ENCODE data around the gene EFR3B. TPM values are rescaled to one million over a fixed set of nuclear protein-coding genes. Genes with fewer than 3 reads are reported as not detected.

EFR3B gene
- total and polyA plus RNA-seq, 2 of the 13 experiments (the other 11 are each of a cell fraction or from before 2014, with no cell fraction given) = 0.42 TPM

GRCh38 chr2:25071966-25072365 lies 30.1 kb downstream of the EFR3B start (continued):
- no peak for TF ChIP-seq ZBTB44 (CRISPR knock-in tag; IDR thresholded peaks at IDR 0.05)
- no peak for TF ChIP-seq ZFP37 (CRISPR knock-in tag; IDR thresholded peaks at IDR 0.05; ENCODE audit: borderline replicate concordance)
- no peak for TF ChIP-seq RBM22 (optimal IDR thresholded peaks at IDR 0.05; ENCODE audit: low read length)
- TF ChIP-seq FOXK1 (CRISPR knock-in tag; IDR thresholded peaks at IDR 0.05; ENCODE audit: borderline replicate concordance, low read depth) = no peak
- no peak for TF ChIP-seq ZSCAN12 (CRISPR knock-in tag; IDR thresholded peaks at IDR 0.05)
- no peak for TF ChIP-seq GTF3A (CRISPR knock-in tag; conservative IDR thresholded peaks at IDR 0.05)
- no peak for TF ChIP-seq ZNF343 (CRISPR knock-in tag; IDR thresholded peaks at IDR 0.05)
- TF ChIP-seq SP4 (CRISPR knock-in tag; IDR thresholded peaks at IDR 0.05) = no peak
- TF ChIP-seq ESRRA (CRISPR knock-in tag; IDR thresholded peaks at IDR 0.05; ENCODE audit: low read depth) = no peak
- no peak for TF ChIP-seq IRF2 (CRISPR knock-in tag; IDR thresholded peaks at IDR 0.05)
- TF ChIP-seq ZNF337 (CRISPR knock-in tag; IDR thresholded peaks at IDR 0.05; ENCODE audit: borderline replicate concordance, low read depth) = no peak

- Histone ChIP-seq H4K20me1 (ENCODE audit: insufficient read depth, low read length) (no peaks in the 10 kb centered on the region), H2AFZ (ENCODE audit: low read length) (no peak overlapping the region), H3K27ac (ENCODE audit: extremely low read length, insufficient read depth, low read length) (no peak overlapping the region), H3K4me1 (ENCODE audit: insufficient read depth, low read length) (no peaks in the 10 kb centered on the region), H3K36me3 (replicated peaks in 1 of 2; ENCODE audit: control insufficient read depth in 1 of 2, insufficient read depth in 2 of 2, low read length in 2 of 2) (no peaks in the 10 kb centered on the region), H3K27me3 (ENCODE audit: control insufficient read depth in 1 of 2, insufficient read depth in 2 of 2, low read length in 2 of 2) (no peaks in the 10 kb centered on the region; a peak in 2 of 5 replicates), H3K79me2 (ENCODE audit: insufficient read depth, low read length) (no peaks in the 10 kb centered on the region), H3K9me3 (ENCODE audit: low read length) (no peaks in the 10 kb centered on the region), H3K4me3 (replicated peaks in 1 of 3; ENCODE audit: insufficient read depth in 1 of 3, low read depth in 2 of 3, low read length in 3 of 3) (no peak overlapping the region), H3K4me2 (ENCODE audit: low read depth, low read length) (no peak overlapping the region), H3K9ac (ENCODE audit: insufficient read depth, low read depth, low read length) (no peak overlapping the region)
- in situ Hi-C loops (cut with HindIII; ENCODE audit: extremely low pct_ligation_motif_present, low pct_unique_long_range_greater_than_20kb) (no loop called here), intact Hi-C loops (cut with micrococcal nuclease; ENCODE audit: unreplicated experiment) (no loop called here)
- no peak for DNase-seq (ENCODE audit: low spot score)
- ATAC-seq = no peak
- 19% methylated on average over 1 of the region's 1 CpG for WGBS (ENCODE audit: low lambda C conversion rate)
- FAIRE-seq = no peak
- POLR2A ChIA-PET = no interaction called here
- no TSS peak for BruUV-seq (replicated peaks)
- TF ChIP-seq SNAI1 (CRISPR knock-in tag; IDR thresholded peaks at IDR 0.05; ENCODE audit: borderline replicate concordance) = no peak
- TF ChIP-seq MXD3 (CRISPR knock-in tag; IDR thresholded peaks at IDR 0.05) = no peak
- no peak for TF ChIP-seq ZNF512B (CRISPR knock-in tag; IDR thresholded peaks at IDR 0.05; ENCODE audit: borderline replicate concordance)
- CTCF ChIA-PET (ENCODE audit: low intra/inter-chr PET ratio, low total read pairs) = no interaction called here
These were observed 30.7 kb downstream of the EFR3B start for GRCh38 chr2:25072606-25073005.
